GM12878 (cell line): ENCODE measurements around the gene ASAH2. TPM values are rescaled to one million over a fixed set of nuclear protein-coding genes. Genes with fewer than 3 reads are reported as not detected.
A peak's percentile ranks its signal among the peaks of the same experiment; 100 is the strongest.

Source experiments
- ATAC-seq: fragments of 200-7000 bp; cut with Tn5 transposase; 3 replicates; pipeline ENCODE4 v1.9.1; 2020; ENCODE audit warnings: mild to moderate bottlenecking, moderate library complexity
- BruUV-seq: library from RNA; stranded (reverse); fragments of 400-500 nt; replicated peaks from 2 replicates; lab custom pipeline; 2021; lab: Mats Ljungman, UMichigan
- CTCF ChIA-PET: fragments of 300-600 bp; sonication (Branson Sonifier 250); formaldehyde crosslinking; extraction: SDS; loops from one replicate; lab custom pipeline; 2021; ENCODE audit warnings: inconsistent platforms; lab: Yijun Ruan, JAX
- POLR2A ChIA-PET: fragments of 350-600 bp; formaldehyde crosslinking; extraction: SDS; loops from one replicate; lab custom pipeline; 2021; ENCODE audit warnings: inconsistent platforms; lab: Charles Lee
- RAD21 ChIA-PET: fragments of 300-600 bp; sonication (Branson Sonifier 250); formaldehyde crosslinking; loops from one replicate; lab custom pipeline; 2023; ENCODE audit warnings: antibody characterized with exemption; ENCODE audit not compliant: unreplicated experiment; lab: Charles Lee
- SMC1A ChIA-PET: fragments of 300-600 bp; sonication (Branson Sonifier 250); formaldehyde crosslinking; loops from one replicate; lab custom pipeline; 2023; ENCODE audit not compliant: unreplicated experiment, uncharacterized antibody; lab: Charles Lee
- DNase-seq: peaks from one replicate; pipeline ENCODE4 v3.0.0-alpha.2; 2011; ENCODE audit warnings: low read depth, low spot score
- FAIRE-seq: peaks from 3 replicates; lab custom pipeline; 2011; peaks lifted over from hg19 to GRCh38; lab: Jason Lieb, UNC
- H2AFZ ChIP-seq: 2 replicates; pipeline ENCODE4 v1.6.0; 2011; ENCODE audit warnings: low read depth, low read length, control low read depth; ENCODE audit not compliant: control insufficient read depth
- H3K27ac ChIP-seq: 2 replicates; pipeline ENCODE4 v1.5.1; 2011; ENCODE audit warnings: control low read depth; ENCODE audit not compliant: control insufficient read depth, insufficient read depth
- H3K27me3 ChIP-seq, 2 experiments: replicated peaks in 1 of 2; 2 replicates each; pipeline versions ENCODE4 v1.6.0 to v1.6.1; 2011; ENCODE audit warnings: low read length in 1 of 2; ENCODE audit not compliant: control insufficient read depth in 2 of 2, insufficient read depth in 2 of 2
- H3K36me3 ChIP-seq, 2 experiments: 2 replicates each; pipeline ENCODE4 v1.5.1; 2011; ENCODE audit warnings: low read length in 1 of 2; ENCODE audit not compliant: control insufficient read depth in 2 of 2, insufficient read depth in 2 of 2
- H3K4me1 ChIP-seq: 2 replicates; pipeline ENCODE4 v1.6.1; 2011; ENCODE audit warnings: mild to moderate bottlenecking, low read length, moderate library complexity, mixed read lengths; ENCODE audit not compliant: control insufficient read depth, insufficient read depth
- H3K4me2 ChIP-seq: 2 replicates; pipeline ENCODE4 v1.6.0; 2011; ENCODE audit warnings: control low read depth; ENCODE audit not compliant: control insufficient read depth, insufficient read depth
- H3K4me3 ChIP-seq: fragments of 200-600 bp; sonication (generic); 2 replicates; pipeline ENCODE4 v1.5.1; 2016
- H3K79me2 ChIP-seq: 2 replicates; pipeline ENCODE4 v1.6.0; 2011; ENCODE audit warnings: low read length; ENCODE audit not compliant: control insufficient read depth, insufficient read depth
- H3K9ac ChIP-seq: 2 replicates; pipeline ENCODE4 v1.8.0; 2011; ENCODE audit warnings: low read length, control low read depth, mixed read lengths; ENCODE audit not compliant: control insufficient read depth, insufficient read depth
- H3K9me3 ChIP-seq: replicated peaks from 3 replicates; pipeline ENCODE4 v1.5.1; 2011; ENCODE audit warnings: mild to moderate bottlenecking, low read length; ENCODE audit not compliant: control insufficient read depth, insufficient read depth
- H4K20me1 ChIP-seq: 2 replicates; pipeline ENCODE4 v1.6.0; 2011; ENCODE audit not compliant: control insufficient read depth, insufficient read depth
- FOS ChIP-seq: IDR thresholded peaks from 3 replicates; pipeline ENCODE4 v1.6.1; 2011; ENCODE audit warnings: borderline replicate concordance; ENCODE audit not compliant: insufficient read length; ENCODE audit errors: extremely low read depth
- NFYA ChIP-seq: IDR thresholded peaks from 2 replicates; pipeline ENCODE4 v1.6.1; 2011; ENCODE audit warnings: low read depth, mild to moderate bottlenecking, low read length, improper control_type of control experiment, borderline replicate concordance
- RAD21 ChIP-seq: IDR thresholded peaks from 2 replicates; pipeline ENCODE4 v1.6.1; 2011; ENCODE audit warnings: mild to moderate bottlenecking, low read depth, low read length, moderate library complexity; ENCODE audit not compliant: insufficient read depth
- RUNX3 ChIP-seq: IDR thresholded peaks from 2 replicates; pipeline ENCODE4 v1.6.1; 2012; ENCODE audit warnings: low read length, inconsistent platforms
- SMC3 ChIP-seq: IDR thresholded peaks from 2 replicates; pipeline ENCODE4 v1.6.1; 2011; ENCODE audit warnings: low read length, improper control_type of control experiment, borderline replicate concordance
- ZBED1 ChIP-seq: IDR thresholded peaks from 2 replicates; pipeline ENCODE4 v1.6.1; 2016; ENCODE audit warnings: borderline replicate concordance
- WGBS: methylation state at CpG from one replicate; pipeline ENCODE4 v1.1.6; 2016; ENCODE audit warnings: low lambda C conversion rate; ENCODE audit not compliant: insufficient replicate concordance, insufficient coverage; ENCODE audit errors: missing lambda C conversion rate; 5-methylcytosine and 5-hydroxymethylcytosine counted together
- in situ Hi-C: fragments of 300-500 bp; cut with MboI; formaldehyde crosslinking; loops from 9 replicates; pipeline ENCODE4 v1.14.3; 2018; ENCODE audit warnings: mixed read lengths
- intact Hi-C: fragments of 100-400 bp; cut with micrococcal nuclease; formaldehyde crosslinking; loops from one replicate; pipeline ENCODE4 v1.14.2; 2022; ENCODE audit not compliant: unreplicated experiment
- polyA plus RNA-seq, 11 experiments: library from polyadenylated mRNA; depleted of rRNA in 4 of 11; unstranded in 6 of 11; stranded (reverse) in 5 of 11; fragments of >200 nt; fragmentation: Nextera tagmentation in 4 of 11; fragmentation: Illumina TruSeq in 1 of 11; extraction: Ambion mirVana in 4 of 11; extraction: Trizol in 1 of 11; gene quantifications; 1 replicate in 1 of 11; 2 replicates in 10 of 11; pipeline versions ENCODE4 v1.2.1 to v1.2.3, GENCODE V29; 2011 to 2016; ENCODE audit warnings: inconsistent platforms in 2 of 11, missing spikeins in 2 of 11, low read depth in 1 of 11
- total RNA-seq, 4 experiments: library from RNA; depleted of rRNA in 3 of 4; stranded (reverse); fragments of >200 nt in 3 of 4; fragmentation: Illumina TruSeq in 1 of 4; extraction: Trizol in 1 of 4; gene quantifications; 2 replicates each; pipeline versions ENCODE4 v1.2.1 to v1.2.3, GENCODE V29; 2013 to 2021
- TF ChIP-seq, protein P1 (sequence below): IDR thresholded peaks from 2 replicates; pipeline ENCODE4 v1.6.1; 2012; ENCODE audit warnings: low read length, inconsistent platforms
- TF ChIP-seq, protein P2 (sequence below): fragments of 150-350 bp; IDR thresholded peaks from 2 replicates; pipeline ENCODE4 v1.6.1; 2014; ENCODE audit warnings: mild to moderate bottlenecking, low read depth, low read length
- TF ChIP-seq, protein P3 (sequence below): IDR thresholded peaks from 2 replicates; pipeline ENCODE4 v1.6.1; 2011; ENCODE audit warnings: low read depth, mild to moderate bottlenecking, low read length, moderate library complexity, borderline replicate concordance; ENCODE audit errors: extremely low read depth
- TF ChIP-seq, protein P4 (sequence below): IDR thresholded peaks from 2 replicates; pipeline ENCODE4 v1.6.1; 2012; ENCODE audit warnings: low read depth, low read length, improper control_type of control experiment

Gene ASAH2
- total and polyA plus RNA-seq, 10 of the 15 experiments (the other 5 are each of a cell fraction or from before 2014, with no cell fraction given), result 0.23 to 2.3 (median 1.1) TPM

DNA sequence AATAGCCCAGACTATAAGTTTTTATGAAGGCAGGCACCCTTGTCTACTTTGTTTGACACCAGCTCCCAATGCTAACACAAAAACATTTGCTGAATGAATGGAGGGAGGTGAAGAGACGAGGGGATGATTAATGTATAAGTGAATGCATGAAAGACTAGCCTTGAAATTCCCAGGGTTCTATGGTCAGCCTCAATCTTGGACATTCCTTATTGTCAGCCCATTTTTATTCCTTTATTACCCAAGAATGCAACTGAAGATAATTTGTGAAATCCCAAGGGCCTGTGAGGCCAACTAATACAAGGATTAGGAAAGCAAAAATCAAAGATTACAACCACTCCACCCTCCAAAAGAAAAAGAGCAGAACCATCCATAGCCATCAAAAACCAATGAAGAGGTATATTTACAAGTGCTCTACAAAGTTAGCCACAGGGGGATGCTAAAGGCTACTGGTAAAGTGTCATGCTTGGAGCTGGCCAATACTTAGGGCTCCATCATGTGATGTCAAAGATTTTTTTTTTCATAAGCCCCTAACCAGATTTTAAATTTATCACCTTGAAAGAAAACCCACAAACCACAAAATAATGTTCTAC, 40.0 kb upstream of the ASAH2 start (continued):
- TF ChIP-seq, protein P1, sequence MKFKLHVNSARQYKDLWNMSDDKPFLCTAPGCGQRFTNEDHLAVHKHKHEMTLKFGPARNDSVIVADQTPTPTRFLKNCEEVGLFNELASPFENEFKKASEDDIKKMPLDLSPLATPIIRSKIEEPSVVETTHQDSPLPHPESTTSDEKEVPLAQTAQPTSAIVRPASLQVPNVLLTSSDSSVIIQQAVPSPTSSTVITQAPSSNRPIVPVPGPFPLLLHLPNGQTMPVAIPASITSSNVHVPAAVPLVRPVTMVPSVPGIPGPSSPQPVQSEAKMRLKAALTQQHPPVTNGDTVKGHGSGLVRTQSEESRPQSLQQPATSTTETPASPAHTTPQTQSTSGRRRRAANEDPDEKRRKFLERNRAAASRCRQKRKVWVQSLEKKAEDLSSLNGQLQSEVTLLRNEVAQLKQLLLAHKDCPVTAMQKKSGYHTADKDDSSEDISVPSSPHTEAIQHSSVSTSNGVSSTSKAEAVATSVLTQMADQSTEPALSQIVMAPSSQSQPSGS, result no peak
- TF ChIP-seq ZBED1 (no peak), SMC3 (peak; percentile 53; the same call in 1 of the 2 replicates), RAD21 (peak; percentile 72)
- TF ChIP-seq, protein P2, sequence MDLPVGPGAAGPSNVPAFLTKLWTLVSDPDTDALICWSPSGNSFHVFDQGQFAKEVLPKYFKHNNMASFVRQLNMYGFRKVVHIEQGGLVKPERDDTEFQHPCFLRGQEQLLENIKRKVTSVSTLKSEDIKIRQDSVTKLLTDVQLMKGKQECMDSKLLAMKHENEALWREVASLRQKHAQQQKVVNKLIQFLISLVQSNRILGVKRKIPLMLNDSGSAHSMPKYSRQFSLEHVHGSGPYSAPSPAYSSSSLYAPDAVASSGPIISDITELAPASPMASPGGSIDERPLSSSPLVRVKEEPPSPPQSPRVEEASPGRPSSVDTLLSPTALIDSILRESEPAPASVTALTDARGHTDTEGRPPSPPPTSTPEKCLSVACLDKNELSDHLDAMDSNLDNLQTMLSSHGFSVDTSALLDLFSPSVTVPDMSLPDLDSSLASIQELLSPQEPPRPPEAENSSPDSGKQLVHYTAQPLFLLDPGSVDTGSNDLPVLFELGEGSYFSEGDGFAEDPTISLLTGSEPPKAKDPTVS, result no peak
- TF ChIP-seq, protein P3, sequence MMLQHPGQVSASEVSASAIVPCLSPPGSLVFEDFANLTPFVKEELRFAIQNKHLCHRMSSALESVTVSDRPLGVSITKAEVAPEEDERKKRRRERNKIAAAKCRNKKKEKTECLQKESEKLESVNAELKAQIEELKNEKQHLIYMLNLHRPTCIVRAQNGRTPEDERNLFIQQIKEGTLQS, result no peak

DNA sequence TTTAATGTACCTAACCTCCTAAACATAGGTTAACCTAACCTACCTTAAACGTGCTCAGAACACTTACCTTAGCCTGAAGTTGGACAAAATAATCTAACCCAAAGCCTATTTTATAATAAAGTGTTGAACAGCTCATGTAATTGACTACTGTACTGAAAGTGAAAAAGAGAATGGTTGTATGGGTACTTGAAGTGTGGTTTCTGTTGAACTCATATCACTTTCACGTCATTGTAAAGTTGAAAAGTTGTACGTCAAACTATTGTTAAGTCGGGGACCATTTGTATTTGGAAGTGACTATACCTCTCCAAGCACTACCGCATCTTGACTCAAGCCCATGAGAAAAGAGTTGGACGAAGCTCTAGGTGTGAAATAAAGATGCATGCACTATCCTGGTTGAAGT, 37.9 kb upstream of the ASAH2 start:
- in situ Hi-C loops (no loop called here), intact Hi-C loops (no loop called here)
- no TSS peak for BruUV-seq
- Histone ChIP-seq H3K27ac (no peak overlapping the region), H3K36me3 (no peaks in the 10 kb centered on the region), H2AFZ (no peak overlapping the region), H3K9me3 (no peaks in the 10 kb centered on the region), H3K9ac (no peak overlapping the region), H3K27me3 (no peaks in the 10 kb centered on the region), H3K4me3 (no peak overlapping the region), H3K79me2 (no peaks in the 10 kb centered on the region), H3K4me1 (peaks cover under 1% of the 10 kb centered on the region; the same call in 1 of the 2 replicates), H3K4me2 (no peak overlapping the region), H4K20me1 (no peaks in the 10 kb centered on the region)
- WGBS, result 55% methylated on average over 6 of the region's 6 CpGs
- peak; percentile 66 for ATAC-seq
- CTCF ChIA-PET, result interaction anchor here (1.2 kb wide), 1 partner anchor 14 kb away, joined by 4 read pairs; no protein-coding TSS in a partner anchor
- FAIRE-seq, result no peak
- SMC1A ChIA-PET, result interaction anchor here (1.1 to 4.5 kb wide), 4 partner anchors 12 to 42 kb away, joined by 3 to 13 read pairs (median 4); no protein-coding TSS in a partner anchor
- RAD21 ChIA-PET, result no interaction called here
- POLR2A ChIA-PET, result no interaction called here
- TF ChIP-seq RUNX3, result 0 out of 2 replicates have a peak, but pooled peaks have one; percentile 14
- no peak for TF ChIP-seq NFYA
- TF ChIP-seq FOS, result no peak
- TF ChIP-seq, protein P4, sequence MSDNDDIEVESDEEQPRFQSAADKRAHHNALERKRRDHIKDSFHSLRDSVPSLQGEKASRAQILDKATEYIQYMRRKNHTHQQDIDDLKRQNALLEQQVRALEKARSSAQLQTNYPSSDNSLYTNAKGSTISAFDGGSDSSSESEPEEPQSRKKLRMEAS, result no peak
- DNase-seq, result no peak
